HG03039 (cell line): ENCODE data around the gene SENP3.

Experiments used
- ATAC-seq: cut with Tn5 transposase; IDR thresholded peaks from one replicate; pipeline ENCODE4 v1.9.1; 2021; ENCODE audit warnings: mild to moderate bottlenecking, moderate library complexity; ENCODE audit not compliant: unreplicated experiment

SENP3 gene

GRCh38 chr17:7575481-7575883, 13.8 kb downstream of the SENP3 start:
- no peak for ATAC-seq

GRCh38 chr17:7575959-7576358, 14.2 kb downstream of the SENP3 start:
- ATAC-seq, result no peak

- no peak for ATAC-seq
Measured at GRCh38 chr17:7576432-7576937, 14.8 kb downstream of the SENP3 start.

- ATAC-seq, result no peak
Measured at GRCh38 chr17:7577327-7578199, 15.8 kb downstream of the SENP3 start.

- ATAC-seq, result no peak
Measured at GRCh38 chr17:7579001-7579833, 17.5 kb downstream of the SENP3 start, which contains the start of gene CD68. CD68 (plus strand) TSS chr17:7579638; CDS start chr17:7579678, 40 bp downstream.

GRCh38 chr17:7579834-7580603, 18.3 kb downstream of the SENP3 start:
- no peak for ATAC-seq

- no peak for ATAC-seq
Measured at GRCh38 chr17:7580604-7581575, 19.2 kb downstream of the SENP3 start.

GRCh38 chr17:7582396-7583252, 20.9 kb downstream of the SENP3 start:
- ATAC-seq, result peak; percentile 1

GRCh38 chr17:7583253-7584109, 21.8 kb downstream of the SENP3 start, which contains the start of gene MPDU1:
MPDU1 (plus strand) TSS chr17:7583852; CDS start chr17:7583863, 11 bp downstream.
- peak; percentile 57 for ATAC-seq

GRCh38 chr17:7586673-7587419, 25.1 kb downstream of the SENP3 start:
- ATAC-seq, result no peak

GRCh38 chr17:7587420-7588151, 25.9 kb downstream of the SENP3 start:
- ATAC-seq, result no peak

- no peak for ATAC-seq
Measured at GRCh38 chr17:7588553-7589203, 27.0 kb downstream of the SENP3 start.

- ATAC-seq, result no peak
Measured at GRCh38 chr17:7589204-7589868, 27.6 kb downstream of the SENP3 start.

- no peak for ATAC-seq
Measured at GRCh38 chr17:7589891-7590691, 28.4 kb downstream of the SENP3 start, which contains the start of gene SOX15. SOX15 (minus strand) TSS chr17:7590094; CDS start chr17:7589676, 418 bp downstream.
